ENCODE measurements around the gene ACE2.

The ACE2 gene

GRCh38 chrX:15564981-15565579 is 35.7 kb downstream of the ACE2 start:
- DNase-seq: peak; percentile 48
- Histone ChIP-seq H3K27me3 (replicated peaks) (no peaks in the 10 kb centered on the region), H3K4me3 (ENCODE audit: low read depth, low read length) (no peak overlapping the region), H3K27ac (no peak overlapping the region), H3K36me3 (replicated peaks) (no peaks in the 10 kb centered on the region)
- TF ChIP-seq CTCF (IDR thresholded peaks at IDR 0.05; ENCODE audit: low read depth, low read length, missing control alignments): peak; percentile 76
- in situ Hi-C loops (cut with HindIII; ENCODE audit: low pct_ligation_motif_present, low sequenced_read_pairs): no loop called here

- no peaks in the 10 kb centered on the region for H3K36me3 ChIP-seq (replicated peaks)
- DNase-seq: no peak
- in situ Hi-C loops (cut with HindIII; ENCODE audit: low pct_ligation_motif_present, low sequenced_read_pairs): no loop called here
- no peak overlapping the region for H3K27ac ChIP-seq
- TF ChIP-seq CTCF (IDR thresholded peaks at IDR 0.05; ENCODE audit: low read depth, low read length, missing control alignments): no peak
- no peaks in the 10 kb centered on the region for H3K27me3 ChIP-seq (replicated peaks)
- no peak overlapping the region for H3K4me3 ChIP-seq (ENCODE audit: low read depth, low read length)
These were observed 37.7 kb downstream of the ACE2 start for GRCh38 chrX:15563056-15563455.

- in situ Hi-C loops (cut with HindIII; ENCODE audit: low pct_ligation_motif_present, low sequenced_read_pairs): no loop called here
- no peak for TF ChIP-seq CTCF (IDR thresholded peaks at IDR 0.05; ENCODE audit: low read depth, low read length, missing control alignments)
These were observed 39.8 kb downstream of the ACE2 start for GRCh38 chrX:15560924-15561323.

GRCh38 chrX:15559227-15559626 is 41.5 kb downstream of the ACE2 start:
- in situ Hi-C loops (cut with HindIII; ENCODE audit: low pct_ligation_motif_present, low sequenced_read_pairs): no loop called here
- H3K27ac ChIP-seq: no peak overlapping the region
- H3K4me3 ChIP-seq (ENCODE audit: low read depth, low read length): no peak overlapping the region

More at GRCh38 chrX:15560924-15561323, 39.8 kb downstream of the ACE2 start:
- H3K36me3 ChIP-seq (replicated peaks): no peaks in the 10 kb centered on the region
- no peaks in the 10 kb centered on the region for H3K27me3 ChIP-seq (replicated peaks)
- no peak overlapping the region for H3K27ac ChIP-seq
- no peak overlapping the region for H3K4me3 ChIP-seq (ENCODE audit: low read depth, low read length)
- DNase-seq: no peak

GRCh38 chrX:15549189-15550012 is 51.4 kb downstream of the ACE2 start:
- no peak for DNase-seq
- no peak overlapping the region for H3K27ac ChIP-seq
- in situ Hi-C loops (cut with HindIII; ENCODE audit: low pct_ligation_motif_present, low sequenced_read_pairs): no loop called here
- H3K36me3 ChIP-seq (replicated peaks): no peaks in the 10 kb centered on the region
- no peaks in the 10 kb centered on the region for H3K27me3 ChIP-seq (replicated peaks)
- no peak for TF ChIP-seq CTCF (IDR thresholded peaks at IDR 0.05; ENCODE audit: low read depth, low read length, missing control alignments)
- H3K4me3 ChIP-seq (ENCODE audit: low read depth, low read length): no peak overlapping the region

More at GRCh38 chrX:15559227-15559626, 41.5 kb downstream of the ACE2 start:
- no peaks in the 10 kb centered on the region for H3K27me3 ChIP-seq (replicated peaks)
- no peak for DNase-seq
- TF ChIP-seq CTCF (IDR thresholded peaks at IDR 0.05; ENCODE audit: low read depth, low read length, missing control alignments): no peak
- H3K36me3 ChIP-seq (replicated peaks): no peaks in the 10 kb centered on the region

Data from brain microvascular endothelial cell (primary cell).